DOHH2 (cell line): ENCODE data around the gene HAT1.

Experiments
- H3F3A ChIP-seq: fragments of 200-600 bp; sonication (generic), shearing (Covaris generic); 2 replicates; pipeline ENCODE4 v1.6.0; 2016; ENCODE audit warnings: antibody characterized with exemption, mild to moderate bottlenecking; ENCODE audit not compliant: control insufficient read depth, insufficient read depth
- H3K27ac ChIP-seq: fragments of 200-600 bp; sonication (generic); 2 replicates; pipeline ENCODE4 v1.5.1; 2014; ENCODE audit warnings: low read depth, mild to moderate bottlenecking, low read length, moderate library complexity
- H3K27me3 ChIP-seq: fragments of 200-600 bp; sonication (generic); 2 replicates; pipeline ENCODE4 v1.6.1; 2014; ENCODE audit warnings: mild to moderate bottlenecking, low read length, mixed read lengths; ENCODE audit not compliant: control insufficient read depth
- H3K36me3 ChIP-seq: fragments of 200-600 bp; sonication (generic); 2 replicates; pipeline ENCODE4 v1.6.1; 2014; ENCODE audit warnings: mild to moderate bottlenecking, low read length, moderate library complexity, mixed read lengths; ENCODE audit not compliant: control insufficient read depth
- H3K4me1 ChIP-seq: fragments of 200-600 bp; sonication (generic); 2 replicates; pipeline ENCODE4 v1.6.1; 2014; ENCODE audit warnings: mild to moderate bottlenecking, low read length, mixed read lengths; ENCODE audit not compliant: control insufficient read depth
- H3K4me2 ChIP-seq: fragments of 200-600 bp; sonication (generic); 2 replicates; pipeline ENCODE4 v1.6.0; 2014; ENCODE audit warnings: mild to moderate bottlenecking, low read length, moderate library complexity
- H3K4me3 ChIP-seq: fragments of 200-600 bp; sonication (generic); 2 replicates; pipeline ENCODE4 v1.5.1; 2014; ENCODE audit warnings: mild to moderate bottlenecking, low read length, mixed read lengths
- H3K79me2 ChIP-seq: fragments of 200-600 bp; sonication (generic); 2 replicates; pipeline ENCODE4 v1.6.1; 2014; ENCODE audit warnings: mild to moderate bottlenecking, low read length, mixed read lengths; ENCODE audit not compliant: control insufficient read depth
- H3K9me2 ChIP-seq: fragments of 200-600 bp; sonication (generic); replicated peaks from 2 replicates; pipeline ENCODE4 v1.6.1; 2014; ENCODE audit warnings: mild to moderate bottlenecking, low read length, mixed read lengths; ENCODE audit not compliant: control insufficient read depth
- H3K9me3 ChIP-seq: fragments of 200-600 bp; sonication (generic); 2 replicates; pipeline ENCODE4 v1.6.1; 2014; ENCODE audit warnings: antibody characterized with exemption, low read length, mixed read lengths; ENCODE audit not compliant: control insufficient read depth, insufficient read depth
- H4K20me1 ChIP-seq: fragments of 200-600 bp; sonication (generic); 2 replicates; pipeline ENCODE4 v1.6.0; 2014; ENCODE audit warnings: low read depth, mild to moderate bottlenecking, antibody characterized with exemption, low read length, moderate library complexity; ENCODE audit not compliant: control insufficient read depth, insufficient read depth
- EZH2phosphoT487 ChIP-seq: fragments of 200-600 bp; sonication (generic); IDR thresholded peaks from 2 replicates; pipeline ENCODE4 v1.6.1; 2017; ENCODE audit warnings: borderline replicate concordance, mild to moderate bottlenecking, antibody characterized with exemption, low read length, moderate library complexity, mixed read lengths
- TF ChIP-seq, protein P1 (sequence below): fragments of 200-600 bp; sonication (generic); IDR thresholded peaks from one replicate; pipeline ENCODE4 v1.5.1; 2014; ENCODE audit warnings: antibody characterized with exemption, mild to moderate bottlenecking, low read depth, low read length; ENCODE audit not compliant: poor library complexity, severe bottlenecking

Gene HAT1

DNA sequence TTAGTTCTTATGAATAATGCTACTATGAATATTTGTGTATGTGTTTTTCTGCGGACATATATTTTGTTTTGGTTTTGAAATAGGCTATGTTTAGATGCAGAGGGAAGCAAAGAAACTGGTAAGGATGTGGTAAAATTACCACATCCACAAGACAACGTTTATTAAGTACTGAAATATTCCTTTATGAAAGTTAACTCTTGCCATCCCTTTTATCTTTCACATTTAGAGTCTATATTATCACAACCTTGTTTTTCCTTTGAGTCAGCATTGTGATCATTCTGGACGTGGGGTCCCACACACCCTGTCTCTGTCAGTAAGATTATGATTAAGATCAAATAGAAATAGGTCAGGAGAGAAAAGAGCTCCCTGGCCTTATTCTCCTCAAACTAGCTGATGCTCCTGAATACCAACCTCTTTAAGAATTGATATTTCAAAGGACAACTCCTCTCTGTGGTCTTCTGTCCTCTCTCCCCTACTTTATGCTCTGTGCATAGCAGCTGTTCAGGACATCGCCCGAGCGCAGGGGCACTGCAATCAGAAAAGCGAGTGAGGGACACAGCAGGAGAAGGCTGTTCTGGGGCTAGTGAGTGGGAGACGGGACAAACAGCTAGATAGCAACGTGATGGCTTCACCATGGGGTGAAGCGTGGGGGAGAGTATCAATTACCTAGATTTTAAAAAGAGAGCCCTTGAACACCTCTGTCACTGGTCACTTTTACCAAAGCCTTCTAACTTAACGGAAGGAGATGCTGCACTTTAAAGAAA is 89.7 kb downstream of the HAT1 start:
- peaks cover 7% of the 10 kb centered on the region for H3K4me1 ChIP-seq
- no peak overlapping the region for H3K4me3 ChIP-seq
- H3F3A ChIP-seq = no peaks in the 10 kb centered on the region
- H3K4me2 ChIP-seq = no peak overlapping the region
- no peak for TF ChIP-seq EZH2phosphoT487
- TF ChIP-seq, protein P1, sequence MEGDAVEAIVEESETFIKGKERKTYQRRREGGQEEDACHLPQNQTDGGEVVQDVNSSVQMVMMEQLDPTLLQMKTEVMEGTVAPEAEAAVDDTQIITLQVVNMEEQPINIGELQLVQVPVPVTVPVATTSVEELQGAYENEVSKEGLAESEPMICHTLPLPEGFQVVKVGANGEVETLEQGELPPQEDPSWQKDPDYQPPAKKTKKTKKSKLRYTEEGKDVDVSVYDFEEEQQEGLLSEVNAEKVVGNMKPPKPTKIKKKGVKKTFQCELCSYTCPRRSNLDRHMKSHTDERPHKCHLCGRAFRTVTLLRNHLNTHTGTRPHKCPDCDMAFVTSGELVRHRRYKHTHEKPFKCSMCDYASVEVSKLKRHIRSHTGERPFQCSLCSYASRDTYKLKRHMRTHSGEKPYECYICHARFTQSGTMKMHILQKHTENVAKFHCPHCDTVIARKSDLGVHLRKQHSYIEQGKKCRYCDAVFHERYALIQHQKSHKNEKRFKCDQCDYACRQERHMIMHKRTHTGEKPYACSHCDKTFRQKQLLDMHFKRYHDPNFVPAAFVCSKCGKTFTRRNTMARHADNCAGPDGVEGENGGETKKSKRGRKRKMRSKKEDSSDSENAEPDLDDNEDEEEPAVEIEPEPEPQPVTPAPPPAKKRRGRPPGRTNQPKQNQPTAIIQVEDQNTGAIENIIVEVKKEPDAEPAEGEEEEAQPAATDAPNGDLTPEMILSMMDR = no peak
- no peaks in the 10 kb centered on the region for H3K36me3 ChIP-seq
- H3K79me2 ChIP-seq = peaks cover 5% of the 10 kb centered on the region
- no peaks in the 10 kb centered on the region for H3K9me3 ChIP-seq
- H3K27me3 ChIP-seq = no peaks in the 10 kb centered on the region
- H3K9me2 ChIP-seq = no peaks in the 10 kb centered on the region
- H4K20me1 ChIP-seq = no peaks in the 10 kb centered on the region
- H3K27ac ChIP-seq = no peak overlapping the region

DNA sequence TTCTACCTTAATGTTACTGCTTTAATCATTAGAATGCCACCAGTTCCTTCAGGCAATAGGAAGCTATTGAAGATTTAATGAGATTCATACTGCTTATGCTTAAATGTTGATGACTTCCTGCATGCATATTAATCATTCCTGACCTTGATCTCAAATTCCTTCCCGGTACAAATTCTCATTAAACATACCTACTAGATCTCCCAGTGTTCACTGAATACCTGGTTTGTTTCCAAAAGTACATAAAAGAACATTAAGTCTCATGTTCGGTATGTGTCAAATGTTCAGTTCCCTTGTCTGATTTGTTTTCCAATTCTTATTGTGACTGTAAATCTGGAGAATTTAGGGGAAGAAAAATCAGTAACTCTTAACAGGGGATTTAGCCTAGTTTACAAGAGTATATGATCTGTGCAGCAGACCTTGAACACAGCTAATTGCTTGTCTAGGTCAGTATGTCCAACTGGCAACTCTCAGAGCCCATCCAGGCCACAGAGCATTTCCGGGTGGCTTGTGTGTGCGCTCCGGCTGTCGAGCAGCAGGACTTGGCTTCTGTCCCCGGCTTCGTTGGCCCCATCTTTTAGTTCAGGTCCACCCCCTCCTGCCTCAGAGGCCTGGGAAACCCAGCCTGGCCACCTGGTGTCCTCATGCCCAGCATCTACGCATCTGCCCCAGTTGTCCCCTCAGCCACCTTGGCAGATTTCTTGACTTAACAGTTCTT is 90.6 kb downstream of the HAT1 start:
- no peaks in the 10 kb centered on the region for H3K27me3 ChIP-seq
- H3K4me3 ChIP-seq = no peak overlapping the region
- no peak overlapping the region for H3K27ac ChIP-seq
- no peaks in the 10 kb centered on the region for H3K9me3 ChIP-seq
- peaks cover 5% of the 10 kb centered on the region for H3K79me2 ChIP-seq
- no peaks in the 10 kb centered on the region for H3F3A ChIP-seq
- H3K36me3 ChIP-seq = no peaks in the 10 kb centered on the region
- H4K20me1 ChIP-seq = no peaks in the 10 kb centered on the region
- peaks cover 7% of the 10 kb centered on the region for H3K4me1 ChIP-seq
- peak overlapping the region; percentile 42; the same call in 1 of the 2 replicates for H3K4me2 ChIP-seq
- H3K9me2 ChIP-seq = no peaks in the 10 kb centered on the region
- TF ChIP-seq EZH2phosphoT487 = no peak
- TF ChIP-seq, protein P1 = no peak

DNA sequence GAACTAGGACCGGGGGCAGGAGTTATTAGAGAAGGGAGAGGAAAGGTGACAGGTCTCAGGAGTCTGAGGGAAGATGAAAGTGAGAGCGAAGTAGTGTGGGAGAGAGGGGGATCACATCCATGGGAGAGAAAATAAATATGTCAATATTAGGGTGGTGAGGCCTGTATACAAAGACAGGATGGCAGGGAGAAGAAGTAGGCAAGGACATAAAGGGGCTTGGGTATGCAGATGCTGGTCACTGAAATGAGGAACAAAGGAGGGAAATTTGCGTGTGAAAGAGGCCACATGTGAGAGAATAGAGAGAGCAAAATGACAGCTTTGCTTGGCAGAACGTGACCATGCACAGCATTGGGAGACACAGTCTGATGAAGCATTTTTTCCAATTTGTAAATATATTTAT is 91.1 kb downstream of the HAT1 start:
- Histone ChIP-seq H3F3A (no peaks in the 10 kb centered on the region), H3K27me3 (no peaks in the 10 kb centered on the region), H3K36me3 (no peaks in the 10 kb centered on the region), H3K9me3 (no peaks in the 10 kb centered on the region), H3K9me2 (no peaks in the 10 kb centered on the region), H3K4me3 (no peak overlapping the region), H4K20me1 (no peaks in the 10 kb centered on the region), H3K4me2 (peak overlapping the region; percentile 42; the same call in 1 of the 2 replicates), H3K27ac (no peak overlapping the region), H3K79me2 (peaks cover 5% of the 10 kb centered on the region), H3K4me1 (peaks cover 7% of the 10 kb centered on the region)
- TF ChIP-seq EZH2phosphoT487 = no peak
- TF ChIP-seq, protein P1 = no peak
